GM19035 (cell line): ENCODE measurements around the gene PRR5L.

ENCODE experiments used
- ATAC-seq: cut with Tn5 transposase; IDR thresholded peaks from one replicate; pipeline ENCODE4 v1.9.1; 2021; ENCODE audit not compliant: unreplicated experiment

The PRR5L gene

GRCh38 chr11:36427876-36428275 is 131.8 kb downstream of the PRR5L start:
- no peak for ATAC-seq

- ATAC-seq, result no peak
Observed at GRCh38 chr11:36431429-36432092, 135.5 kb downstream of the PRR5L start.

GRCh38 chr11:36432093-36432469 is 136.0 kb downstream of the PRR5L start:
- ATAC-seq, result no peak

- ATAC-seq, result no peak
Observed at GRCh38 chr11:36432738-36433137, 136.7 kb downstream of the PRR5L start.

GRCh38 chr11:36436064-36436463 is 140.0 kb downstream of the PRR5L start:
- ATAC-seq, result no peak

- ATAC-seq, result no peak
Observed at GRCh38 chr11:36436589-36436988, 140.5 kb downstream of the PRR5L start.

GRCh38 chr11:36437413-36437812 is 141.3 kb downstream of the PRR5L start:
- ATAC-seq, result no peak

GRCh38 chr11:36438126-36438525 is 142.0 kb downstream of the PRR5L start:
- ATAC-seq, result no peak

GRCh38 chr11:36441610-36442208 is 145.6 kb downstream of the PRR5L start:
- ATAC-seq, result peak; percentile 95

GRCh38 chr11:36443661-36444060 is 147.6 kb downstream of the PRR5L start:
- ATAC-seq, result no peak

- ATAC-seq, result no peak
Observed at GRCh38 chr11:36446135-36446534, 150.0 kb downstream of the PRR5L start.

GRCh38 chr11:36447514-36447913 is 151.4 kb downstream of the PRR5L start:
- no peak for ATAC-seq

GRCh38 chr11:36447947-36448346 is 151.9 kb downstream of the PRR5L start:
- ATAC-seq, result no peak

GRCh38 chr11:36449561-36450096 is 153.5 kb downstream of the PRR5L start:
- ATAC-seq, result no peak

GRCh38 chr11:36450110-36450572 is 154.1 kb downstream of the PRR5L start:
- no peak for ATAC-seq

GRCh38 chr11:36451045-36451444 is 155.0 kb downstream of the PRR5L start:
- no peak for ATAC-seq

- ATAC-seq, result no peak
Observed at GRCh38 chr11:36451681-36452080, 155.6 kb downstream of the PRR5L start.

- ATAC-seq, result no peak
Observed at GRCh38 chr11:36452236-36452940, 156.3 kb downstream of the PRR5L start.

- no peak for ATAC-seq
Observed at GRCh38 chr11:36452961-36453360, 156.9 kb downstream of the PRR5L start.

GRCh38 chr11:36453678-36454077 is 157.6 kb downstream of the PRR5L start:
- ATAC-seq, result no peak

GRCh38 chr11:36454551-36454940 is 158.5 kb downstream of the PRR5L start:
- ATAC-seq, result no peak
